ENCODE data around the gene EXOC4.

GRCh38 chr7:133936074-133936473, 683.2 kb downstream of the EXOC4 start:
- TF ChIP-seq CTCF (IDR thresholded peaks at IDR 0.05; ENCODE audit: low read depth, low read length, poor library complexity, severe bottlenecking) (no peak), EZH2phosphoT487 (IDR thresholded peaks at IDR 0.05; ENCODE audit: borderline replicate concordance, low read length) (no peak)

All from DOHH2 (cell line).